K562 (cell line): ENCODE data around the gene DMD.

Source experiments
- GATAD2A ChIP-seq: fragments of 450-650 bp; IDR thresholded peaks from 2 replicates; pipeline ENCODE4 v1.6.1; 2017
- NCOA1 ChIP-seq: fragments of 450-650 bp; IDR thresholded peaks from 2 replicates; pipeline ENCODE4 v1.6.1; 2016; ENCODE audit warnings: low read depth
- TCF7L2 ChIP-seq: fragments of 150-350 bp; IDR thresholded peaks from 2 replicates; pipeline ENCODE4 v1.6.1; 2016; ENCODE audit warnings: low read depth, mild to moderate bottlenecking, low read length, moderate library complexity

DNA sequence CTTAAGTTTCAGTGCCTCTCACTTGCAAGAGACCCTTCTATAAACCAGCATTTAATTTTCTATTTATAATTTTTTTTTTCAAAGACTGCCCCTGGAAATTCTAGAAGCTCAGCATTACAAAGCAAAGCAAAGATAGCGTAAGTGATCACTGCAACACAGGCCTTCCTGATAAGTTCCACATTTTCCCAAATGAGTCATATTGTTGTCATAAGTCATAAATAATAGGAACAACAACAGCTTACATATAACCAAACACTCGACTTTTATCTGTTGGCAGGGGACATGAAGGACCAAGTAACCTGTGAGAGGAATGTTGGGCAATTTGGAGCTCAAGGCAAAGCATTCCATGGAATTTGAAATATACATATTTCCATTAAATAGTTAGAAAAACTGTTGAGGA, 815.5 kb downstream of the DMD start:
- TF ChIP-seq GATAD2A (no peak), TCF7L2 (no peak), NCOA1 (no peak)
